GM19324 (cell line): ENCODE results near the gene SRPRB.
A peak's percentile ranks its signal among the peaks of the same experiment; 100 is the strongest.

Source experiments
- ATAC-seq: cut with Tn5 transposase; IDR thresholded peaks from one replicate; pipeline ENCODE4 v1.9.1; 2021; ENCODE audit warnings: mild to moderate bottlenecking, moderate library complexity; ENCODE audit not compliant: unreplicated experiment, low FRiP score

The SRPRB gene

GRCh38 chr3:133805702-133806475 lies at the start of gene SRPRB:
SRPRB (plus strand) TSS chr3:133805815; CDS start chr3:133805849, 34 bp downstream.
- peak; percentile 97 for ATAC-seq

GRCh38 chr3:133756716-133757694 lies 48.6 kb upstream of the SRPRB start:
- no peak for ATAC-seq

GRCh38 chr3:133757701-133758567 lies 47.7 kb upstream of the SRPRB start:
- ATAC-seq, result no peak

- ATAC-seq, result no peak
These were observed 47.1 kb upstream of the SRPRB start for GRCh38 chr3:133758568-133758928.

GRCh38 chr3:133758964-133759739 lies 46.5 kb upstream of the SRPRB start:
- no peak for ATAC-seq

- no peak for ATAC-seq
These were observed 45.8 kb upstream of the SRPRB start for GRCh38 chr3:133759740-133760305.

- no peak for ATAC-seq
These were observed 44.7 kb upstream of the SRPRB start for GRCh38 chr3:133760916-133761315.

- ATAC-seq, result no peak
These were observed 43.8 kb upstream of the SRPRB start for GRCh38 chr3:133761605-133762484.

GRCh38 chr3:133762539-133762938 lies 43.1 kb upstream of the SRPRB start:
- ATAC-seq, result no peak

- ATAC-seq, result no peak
These were observed 41.6 kb upstream of the SRPRB start for GRCh38 chr3:133763797-133764683.

- ATAC-seq, result no peak
These were observed 40.4 kb upstream of the SRPRB start for GRCh38 chr3:133765256-133765655.

GRCh38 chr3:133767607-133768006 lies 38.0 kb upstream of the SRPRB start:
- no peak for ATAC-seq

GRCh38 chr3:133769536-133769935 lies 36.1 kb upstream of the SRPRB start:
- no peak for ATAC-seq

GRCh38 chr3:133773732-133774131 lies 31.9 kb upstream of the SRPRB start:
- no peak for ATAC-seq

- no peak for ATAC-seq
These were observed 30.3 kb upstream of the SRPRB start for GRCh38 chr3:133775309-133775708.

- ATAC-seq, result no peak
These were observed 29.8 kb upstream of the SRPRB start for GRCh38 chr3:133775835-133776234.

GRCh38 chr3:133776794-133777438 lies 28.7 kb upstream of the SRPRB start:
- ATAC-seq, result no peak
